Subcutaneous adipose tissue (tissue), 4 donors: ENCODE results near the gene INSYN2A. TPM values are rescaled to one million over a fixed set of nuclear protein-coding genes. Genes with fewer than 3 reads are reported as not detected.

Experiments
- total RNA-seq, 4 donors: library from RNA; depleted of rRNA; stranded (reverse); fragments of >200 nt; gene quantifications; one replicate each; pipeline ENCODE4 v1.1.0, GENCODE V29; 2016
- TF ChIP-seq, protein P1 (sequence below): fragments of 450-650 bp; IDR thresholded peaks from one replicate; pipeline ENCODE4 v1.5.1; 2016; ENCODE audit warnings: low read depth, mild to moderate bottlenecking, control low read depth, antibody characterized with exemption, moderate library complexity

The INSYN2A gene
- total RNA-seq, 4 donors from 2014 or later = not detected

DNA sequence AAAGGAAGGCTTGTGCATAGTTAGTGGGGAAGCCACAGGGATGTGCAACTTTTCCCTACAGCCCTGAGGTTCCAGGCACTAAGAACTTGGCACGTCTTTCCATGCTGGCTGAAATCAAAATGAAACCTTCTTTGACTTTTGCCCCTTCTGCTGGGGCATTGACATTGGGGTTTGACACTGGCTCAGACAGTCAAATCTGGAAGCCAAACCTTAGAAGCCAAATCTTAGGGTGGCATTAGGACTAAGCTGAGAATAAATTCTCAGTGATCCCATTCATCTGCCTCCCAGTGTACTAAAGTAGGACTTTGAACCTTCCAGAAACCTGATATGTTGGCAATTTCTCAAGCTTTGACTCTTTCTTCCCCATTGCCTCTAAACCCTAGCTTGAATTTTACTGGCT is 31.3 kb upstream of the INSYN2A start:
- TF ChIP-seq, protein P1, sequence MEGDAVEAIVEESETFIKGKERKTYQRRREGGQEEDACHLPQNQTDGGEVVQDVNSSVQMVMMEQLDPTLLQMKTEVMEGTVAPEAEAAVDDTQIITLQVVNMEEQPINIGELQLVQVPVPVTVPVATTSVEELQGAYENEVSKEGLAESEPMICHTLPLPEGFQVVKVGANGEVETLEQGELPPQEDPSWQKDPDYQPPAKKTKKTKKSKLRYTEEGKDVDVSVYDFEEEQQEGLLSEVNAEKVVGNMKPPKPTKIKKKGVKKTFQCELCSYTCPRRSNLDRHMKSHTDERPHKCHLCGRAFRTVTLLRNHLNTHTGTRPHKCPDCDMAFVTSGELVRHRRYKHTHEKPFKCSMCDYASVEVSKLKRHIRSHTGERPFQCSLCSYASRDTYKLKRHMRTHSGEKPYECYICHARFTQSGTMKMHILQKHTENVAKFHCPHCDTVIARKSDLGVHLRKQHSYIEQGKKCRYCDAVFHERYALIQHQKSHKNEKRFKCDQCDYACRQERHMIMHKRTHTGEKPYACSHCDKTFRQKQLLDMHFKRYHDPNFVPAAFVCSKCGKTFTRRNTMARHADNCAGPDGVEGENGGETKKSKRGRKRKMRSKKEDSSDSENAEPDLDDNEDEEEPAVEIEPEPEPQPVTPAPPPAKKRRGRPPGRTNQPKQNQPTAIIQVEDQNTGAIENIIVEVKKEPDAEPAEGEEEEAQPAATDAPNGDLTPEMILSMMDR = no peak

DNA sequence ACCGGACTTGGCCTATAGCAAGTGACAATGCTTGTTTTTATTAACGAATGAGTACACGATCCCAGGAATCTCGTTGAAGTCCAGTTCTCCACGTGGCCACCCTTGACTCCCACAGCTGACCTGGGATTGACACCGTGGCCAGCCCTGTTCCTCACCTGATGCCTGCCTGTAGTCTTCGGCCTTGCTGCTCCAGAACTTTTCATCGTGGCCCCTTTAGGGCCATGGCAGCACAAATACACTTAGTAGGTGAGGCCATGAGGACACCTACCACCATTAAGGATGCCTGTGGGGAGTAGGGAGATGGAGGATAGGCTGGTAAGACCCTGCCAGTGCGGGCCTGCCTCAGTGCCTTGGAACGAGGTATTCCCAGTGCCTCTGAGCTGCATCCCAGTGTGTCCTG is 30.6 kb upstream of the INSYN2A start:
- TF ChIP-seq, protein P1 = no peak

DNA sequence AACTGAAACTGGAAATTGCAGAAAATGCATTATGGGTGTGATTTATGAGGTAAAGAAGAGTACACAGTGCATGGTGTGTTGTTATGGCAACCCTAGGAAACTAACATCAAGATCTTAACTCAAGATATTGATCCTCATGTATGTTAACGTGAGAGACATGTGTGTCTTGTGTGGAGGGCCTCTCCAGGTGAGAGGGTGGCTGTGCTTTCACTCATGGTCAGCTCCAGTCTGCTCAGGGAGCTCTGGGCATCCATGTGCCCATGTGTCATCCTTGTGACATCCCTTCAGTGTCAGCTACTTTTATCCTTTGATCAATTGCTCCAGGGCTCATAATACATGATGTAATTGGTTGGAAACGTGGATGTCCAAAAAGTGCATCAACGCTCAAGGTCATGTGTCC is 24.9 kb upstream of the INSYN2A start:
- TF ChIP-seq, protein P1 = no peak

DNA sequence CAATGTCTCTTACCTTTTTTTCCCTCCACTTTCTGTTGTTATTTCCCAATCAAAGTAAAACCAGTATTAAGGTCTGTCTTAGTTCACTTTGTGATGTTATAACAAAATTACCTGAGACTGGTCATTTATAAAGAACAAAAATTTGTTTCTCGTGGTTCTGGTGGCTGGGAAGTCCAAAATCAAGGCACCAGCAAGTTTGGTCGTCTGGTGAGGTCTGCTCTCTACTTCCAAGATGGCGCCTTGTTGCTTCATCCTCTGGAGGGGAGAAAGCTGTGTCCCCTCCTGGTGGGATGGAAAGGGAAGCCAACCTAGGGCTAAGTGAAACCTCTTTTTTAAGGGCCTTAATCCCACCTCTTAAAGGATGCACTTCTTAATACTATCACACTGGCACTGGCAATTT is 22.3 kb upstream of the INSYN2A start:
- TF ChIP-seq, protein P1 = no peak

DNA sequence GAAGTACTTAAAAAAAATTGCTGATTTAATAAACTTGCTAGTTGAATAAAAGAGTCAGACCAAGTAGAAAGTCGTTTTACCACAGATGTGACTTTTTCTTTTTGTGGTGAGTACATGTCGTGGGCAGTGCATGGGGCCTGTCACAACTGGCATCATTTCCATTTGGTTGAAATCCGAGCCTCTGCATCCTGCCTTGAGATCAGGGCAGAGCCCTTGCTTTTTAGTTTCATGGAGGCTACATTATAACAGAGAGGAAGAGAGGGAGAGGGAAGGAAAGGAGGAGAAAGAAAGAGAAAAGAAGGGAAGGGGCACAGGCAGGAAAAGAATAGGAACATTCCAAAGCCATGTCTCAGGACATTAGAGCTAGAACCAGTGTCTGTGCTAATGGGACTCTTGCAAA is 20.4 kb upstream of the INSYN2A start:
- TF ChIP-seq, protein P1 = no peak

DNA sequence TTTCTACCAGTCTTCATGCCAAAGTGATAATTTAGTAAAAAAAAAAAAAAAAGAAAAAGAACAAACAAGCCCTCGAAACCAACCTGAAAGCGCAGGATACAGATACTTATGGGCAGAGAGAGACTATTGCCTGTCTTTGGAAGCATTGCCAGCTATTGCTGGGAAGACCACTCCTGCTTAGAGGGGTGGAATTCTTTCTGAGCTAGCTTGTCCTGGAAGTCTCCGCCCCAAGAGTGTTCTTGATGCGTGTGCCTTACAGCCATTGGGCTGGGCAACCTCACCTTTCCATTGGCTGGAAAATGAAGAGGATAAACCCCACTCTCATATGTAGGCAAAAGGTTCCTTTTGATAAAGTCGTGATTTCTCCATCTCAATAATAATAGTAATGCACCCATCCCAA is 19.9 kb upstream of the INSYN2A start:
- TF ChIP-seq, protein P1 = no peak

DNA sequence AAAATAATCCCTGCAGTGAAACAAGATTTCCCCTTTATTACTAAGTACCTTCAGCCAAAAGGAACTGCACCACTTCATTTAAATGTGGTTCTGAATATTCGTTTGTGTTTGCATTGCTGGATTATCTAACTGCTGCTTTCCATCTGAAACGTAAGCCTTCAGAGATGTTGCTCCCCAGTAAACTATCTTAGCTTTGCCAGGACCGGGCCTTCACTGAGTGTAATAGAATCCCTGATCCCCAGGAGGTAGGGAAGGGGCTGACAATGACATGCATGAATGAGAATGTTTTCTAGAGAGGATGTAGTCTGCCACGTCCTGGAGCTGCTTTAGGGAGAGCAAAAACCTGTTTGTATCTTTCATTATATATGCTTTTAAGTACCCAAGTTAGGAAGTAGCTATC is 19.5 kb upstream of the INSYN2A start:
- TF ChIP-seq, protein P1 = no peak

DNA sequence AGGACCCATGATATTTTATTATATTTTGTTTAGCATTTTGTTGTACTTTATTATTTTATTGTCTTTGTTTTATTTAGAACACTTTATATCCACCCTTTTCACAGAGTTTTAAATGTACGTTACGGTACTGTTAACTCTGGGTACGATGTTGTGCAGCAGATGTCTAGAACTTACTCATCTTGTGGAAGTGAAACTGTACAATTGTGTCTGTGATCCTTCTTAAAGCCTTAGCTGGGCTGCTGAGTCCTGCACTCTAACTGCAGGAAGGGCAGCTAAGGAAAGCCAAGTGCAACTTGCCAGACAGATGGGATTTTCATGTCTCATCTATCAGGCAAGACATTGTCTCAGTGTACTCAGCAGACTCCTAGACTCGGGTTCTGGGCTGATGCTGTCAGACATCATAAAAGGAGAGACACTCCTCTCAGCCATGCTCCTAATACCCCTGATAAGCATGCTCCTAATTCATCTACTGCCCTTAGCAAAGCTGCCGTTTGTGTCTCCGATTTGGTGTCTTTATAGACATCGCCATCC is 14.6 kb upstream of the INSYN2A start:
- TF ChIP-seq, protein P1 = no peak
